Coronary artery (tissue), 2 donors: ENCODE results near the gene GPR39.

Source experiments
- DNase-seq: peaks from one replicate; pipeline ENCODE4 v3.0.0-alpha.2; 2017; ENCODE audit warnings: low spot score
- H3K27ac ChIP-seq, 2 donors: fragments of 200-600 bp; sonication (generic); one replicate each; pipeline ENCODE4 v1.5.1; 2016 to 2019
- H3K4me3 ChIP-seq: fragments of 200-600 bp; sonication (generic); 2 replicates; pipeline ENCODE4 v1.5.1; 2016; ENCODE audit warnings: mild to moderate bottlenecking, moderate library complexity
- TF ChIP-seq, protein P1 (sequence below): fragments of 200-600 bp; sonication (generic); IDR thresholded peaks from one replicate; pipeline ENCODE4 v1.5.1; 2019; ENCODE audit warnings: antibody characterized with exemption

GPR39 gene

DNA sequence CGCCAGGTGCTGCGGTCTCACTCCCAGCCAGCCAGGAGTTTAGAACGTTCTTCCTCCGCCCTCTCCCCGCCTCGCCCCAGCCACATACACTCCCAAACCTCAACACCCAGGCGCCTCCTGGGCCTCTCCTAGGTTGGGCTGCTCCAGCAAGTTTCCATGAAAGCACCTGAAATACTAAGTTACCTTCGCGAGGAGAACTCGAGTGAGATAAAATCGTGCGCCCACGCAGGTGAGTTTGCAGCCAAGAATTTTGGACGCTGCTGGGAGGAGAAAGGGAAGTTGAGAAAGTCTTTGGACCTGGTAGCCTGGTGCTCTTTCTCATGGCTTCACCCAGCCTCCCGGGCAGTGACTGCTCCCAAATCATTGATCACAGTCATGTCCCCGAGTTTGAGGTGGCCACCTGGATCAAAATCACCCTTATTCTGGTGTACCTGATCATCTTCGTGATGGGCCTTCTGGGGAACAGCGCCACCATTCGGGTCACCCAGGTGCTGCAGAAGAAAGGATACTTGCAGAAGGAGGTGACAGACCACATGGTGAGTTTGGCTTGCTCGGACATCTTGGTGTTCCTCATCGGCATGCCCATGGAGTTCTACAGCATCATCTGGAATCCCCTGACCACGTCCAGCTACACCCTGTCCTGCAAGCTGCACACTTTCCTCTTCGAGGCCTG, at the start of gene GPR39:
TSS of gene GPR39 (plus strand) at position 83 of the 673 bp plus-strand sequence.
- TF ChIP-seq, protein P1, sequence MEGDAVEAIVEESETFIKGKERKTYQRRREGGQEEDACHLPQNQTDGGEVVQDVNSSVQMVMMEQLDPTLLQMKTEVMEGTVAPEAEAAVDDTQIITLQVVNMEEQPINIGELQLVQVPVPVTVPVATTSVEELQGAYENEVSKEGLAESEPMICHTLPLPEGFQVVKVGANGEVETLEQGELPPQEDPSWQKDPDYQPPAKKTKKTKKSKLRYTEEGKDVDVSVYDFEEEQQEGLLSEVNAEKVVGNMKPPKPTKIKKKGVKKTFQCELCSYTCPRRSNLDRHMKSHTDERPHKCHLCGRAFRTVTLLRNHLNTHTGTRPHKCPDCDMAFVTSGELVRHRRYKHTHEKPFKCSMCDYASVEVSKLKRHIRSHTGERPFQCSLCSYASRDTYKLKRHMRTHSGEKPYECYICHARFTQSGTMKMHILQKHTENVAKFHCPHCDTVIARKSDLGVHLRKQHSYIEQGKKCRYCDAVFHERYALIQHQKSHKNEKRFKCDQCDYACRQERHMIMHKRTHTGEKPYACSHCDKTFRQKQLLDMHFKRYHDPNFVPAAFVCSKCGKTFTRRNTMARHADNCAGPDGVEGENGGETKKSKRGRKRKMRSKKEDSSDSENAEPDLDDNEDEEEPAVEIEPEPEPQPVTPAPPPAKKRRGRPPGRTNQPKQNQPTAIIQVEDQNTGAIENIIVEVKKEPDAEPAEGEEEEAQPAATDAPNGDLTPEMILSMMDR, result no peak
- peak within 1 kb of the TSS; percentile 76 for H3K4me3 ChIP-seq
- H3K27ac ChIP-seq, result no peak within 1 kb of the TSS
- no peak for DNase-seq

DNA sequence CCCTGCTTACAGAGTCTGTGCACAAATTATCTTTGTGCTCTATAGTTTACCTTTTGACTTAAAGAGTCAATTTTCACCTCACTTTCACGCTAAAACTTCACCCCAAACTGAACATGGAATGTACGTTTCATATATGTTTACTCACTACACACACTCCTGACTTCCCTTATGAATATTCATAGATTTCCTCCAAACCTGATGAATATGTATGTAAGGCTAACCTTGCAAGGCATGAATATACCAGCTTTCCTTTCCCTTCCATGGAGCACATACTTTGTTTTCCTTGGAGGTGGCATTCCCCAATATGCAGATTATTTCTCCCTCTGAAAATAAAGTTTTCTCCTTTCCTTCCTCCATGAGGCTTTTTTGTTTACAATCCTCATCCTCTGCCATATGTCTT, 48.4 kb upstream of the GPR39 start:
- TF ChIP-seq, protein P1, result no peak
- no peak for DNase-seq
- no peak overlapping the region for H3K27ac ChIP-seq
- H3K4me3 ChIP-seq, result no peak overlapping the region

DNA sequence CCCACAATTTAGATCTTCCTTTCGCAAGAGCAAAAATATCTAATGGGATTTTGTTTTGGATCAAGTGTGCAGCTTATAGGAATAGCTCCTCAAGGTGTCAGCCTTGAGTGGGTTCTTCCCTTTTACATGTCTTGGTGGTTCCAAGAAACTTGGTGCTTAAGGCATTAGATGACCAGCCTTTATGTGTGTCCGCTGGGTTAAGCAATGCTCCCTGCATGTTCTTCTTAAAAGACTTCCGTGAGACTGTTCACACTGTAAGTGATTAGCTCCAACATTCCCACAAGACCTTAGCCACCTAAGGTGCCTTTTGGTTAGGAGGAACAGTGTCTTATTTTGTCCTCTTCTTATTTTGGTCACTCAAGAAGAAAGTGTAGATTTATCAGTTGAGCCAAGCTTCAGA, 44.3 kb upstream of the GPR39 start:
- no peak overlapping the region for H3K4me3 ChIP-seq
- TF ChIP-seq, protein P1, result no peak
- H3K27ac ChIP-seq, result no peak overlapping the region
- no peak for DNase-seq

DNA sequence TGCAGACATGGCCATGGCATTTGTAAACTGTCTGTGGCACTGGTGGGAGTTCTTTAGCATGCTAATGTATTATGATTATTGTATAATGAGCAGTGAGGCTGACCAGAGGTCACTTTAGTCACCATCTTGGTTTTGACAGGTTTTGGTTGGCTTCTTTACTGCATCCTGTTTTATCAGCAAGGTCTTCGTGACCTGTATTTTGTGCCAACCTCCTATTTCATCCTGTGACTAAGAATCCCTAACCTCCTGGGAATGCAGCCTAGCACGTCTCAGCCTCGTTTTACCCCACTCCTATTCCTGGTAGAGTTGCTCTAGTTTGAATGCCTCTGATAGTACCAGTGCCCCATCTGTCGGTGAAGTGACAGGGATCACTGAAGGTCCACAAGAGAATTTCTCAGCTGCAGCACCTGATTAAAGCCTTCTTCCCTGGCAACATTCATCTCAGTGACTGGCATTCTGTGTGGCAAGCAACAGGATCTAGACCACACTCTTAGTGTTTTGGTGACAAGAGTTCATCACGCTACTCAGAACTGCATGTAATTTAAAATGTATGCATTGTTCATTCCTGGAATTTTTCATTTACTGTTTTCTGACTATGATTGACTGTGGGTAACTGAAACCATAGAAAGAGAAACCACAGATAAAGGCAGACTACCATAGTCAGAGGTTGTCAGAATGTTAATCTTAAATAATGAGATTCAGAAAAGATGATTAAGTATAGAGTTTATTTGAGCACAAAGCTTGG, 43.0 kb upstream of the GPR39 start:
- H3K27ac ChIP-seq, result no peak overlapping the region

DNA sequence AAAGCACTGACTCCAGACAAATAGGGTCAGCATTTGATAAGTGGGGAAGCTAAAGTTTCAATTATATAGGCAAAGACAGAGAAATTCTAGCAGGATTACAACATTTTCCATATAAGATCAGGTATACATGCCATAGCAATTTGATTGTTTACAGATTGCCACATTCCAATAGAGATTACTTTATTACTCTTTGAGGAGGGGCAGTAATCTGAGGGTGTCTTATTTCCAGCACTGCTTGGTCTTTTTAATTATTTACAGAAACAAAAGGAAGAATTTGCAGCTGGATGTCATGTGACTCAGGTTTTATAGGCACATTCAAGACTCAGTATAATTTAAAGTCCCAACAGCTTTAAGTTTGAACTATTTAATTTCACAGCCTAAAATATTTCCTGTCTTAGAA, 42.5 kb upstream of the GPR39 start:
- Histone ChIP-seq H3K4me3 (no peak overlapping the region), H3K27ac (no peak overlapping the region)
- DNase-seq, result no peak
- TF ChIP-seq, protein P1, result no peak

More for the DNA sequence above, 43.0 kb upstream of the GPR39 start:
- no peak for DNase-seq
- H3K4me3 ChIP-seq, result no peak overlapping the region
- TF ChIP-seq, protein P1, result no peak

DNA sequence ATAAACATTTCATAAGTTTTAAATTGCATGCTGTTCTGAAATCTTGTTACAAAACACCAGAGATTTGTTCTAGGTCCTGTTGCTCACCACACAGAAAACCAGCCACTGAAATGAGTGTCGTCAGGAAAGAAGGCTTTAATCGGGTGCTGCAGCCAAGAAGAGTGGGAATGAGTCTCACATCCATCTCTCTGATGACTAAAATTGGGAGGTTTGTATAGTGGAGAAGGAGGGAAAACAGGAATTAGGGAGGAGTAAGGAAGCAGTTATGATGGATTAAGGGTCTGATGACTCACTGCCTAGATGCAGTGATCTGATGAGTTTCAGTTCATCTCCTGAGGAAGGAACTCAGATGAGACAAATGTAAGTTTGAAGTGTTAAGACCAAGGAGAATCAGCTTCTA, 42.1 kb upstream of the GPR39 start:
- no peak for DNase-seq
- TF ChIP-seq, protein P1, result no peak
- H3K4me3 ChIP-seq, result no peak overlapping the region
- H3K27ac ChIP-seq, result no peak overlapping the region

DNA sequence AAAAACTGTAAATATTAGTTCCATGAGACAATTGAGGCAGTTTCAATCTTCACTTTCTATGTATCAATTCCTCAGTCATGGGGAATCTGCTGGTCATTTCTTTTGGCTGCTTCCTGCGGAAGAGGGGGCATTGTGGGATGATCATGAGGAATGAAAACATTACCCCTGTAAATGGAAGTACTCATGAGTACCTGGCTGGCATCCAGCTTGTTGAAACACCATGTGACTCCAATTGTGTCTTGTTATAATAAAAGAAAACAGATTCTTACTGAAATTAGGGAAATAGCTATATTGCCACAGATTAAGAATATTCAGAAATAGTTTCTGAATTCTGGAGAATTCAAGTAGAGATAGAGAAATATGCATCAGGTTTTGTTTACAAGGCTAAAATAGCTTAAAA, 41.6 kb upstream of the GPR39 start:
- DNase-seq, result no peak
- H3K4me3 ChIP-seq, result no peak overlapping the region
- H3K27ac ChIP-seq, result no peak overlapping the region
- TF ChIP-seq, protein P1, result no peak
